ENCODE measurements around the gene FPGS. TPM values are rescaled to one million over a fixed set of nuclear protein-coding genes. Genes with fewer than 3 reads are reported as not detected.

FPGS gene
- total RNA-seq, 1 donor from 2014 or later, result 69.9 TPM

GRCh38 chr9:127808347-127809001 is 5.8 kb downstream of the FPGS start:
- Mint-ChIP-seq H3K27ac (ENCODE audit: unreplicated experiment) (no peak overlapping the region), H3K27me3 (ENCODE audit: low read depth) (no peaks in the 10 kb centered on the region), H3K36me3 (ENCODE audit: low read depth) (peaks cover 5% of the 10 kb centered on the region), H3K4me3 (peak overlapping the region; percentile 41), H3K4me1 (peaks cover 1% of the 10 kb centered on the region), H3K9me3 (no peaks in the 10 kb centered on the region)
- no peak for TF ChIP-seq CTCF (conservative IDR thresholded peaks at IDR 0.05)
- DNase-seq (ENCODE audit: low read depth, low spot score), result no peak

GRCh38 chr9:127809002-127809539 is 6.4 kb downstream of the FPGS start:
- H3K9me3 Mint-ChIP-seq, result no peaks in the 10 kb centered on the region
- H3K36me3 Mint-ChIP-seq (ENCODE audit: low read depth), result peaks cover 5% of the 10 kb centered on the region
- no peak for TF ChIP-seq CTCF (conservative IDR thresholded peaks at IDR 0.05)
- no peaks in the 10 kb centered on the region for H3K27me3 Mint-ChIP-seq (ENCODE audit: low read depth)
- no peak overlapping the region for H3K27ac Mint-ChIP-seq (ENCODE audit: unreplicated experiment)
- no peak for DNase-seq (ENCODE audit: low read depth, low spot score)
- H3K4me3 Mint-ChIP-seq, result peak overlapping the region; percentile 41
- H3K4me1 Mint-ChIP-seq, result peaks cover 7% of the 10 kb centered on the region

- no peak for TF ChIP-seq CTCF (conservative IDR thresholded peaks at IDR 0.05)
- peak overlapping the region; percentile 41 for H3K4me3 Mint-ChIP-seq
- H3K9me3 Mint-ChIP-seq, result no peaks in the 10 kb centered on the region
- DNase-seq (ENCODE audit: low read depth, low spot score), result peak; percentile 29
- no peak overlapping the region for H3K27ac Mint-ChIP-seq (ENCODE audit: unreplicated experiment)
- H3K4me1 Mint-ChIP-seq, result peaks cover 9% of the 10 kb centered on the region
- H3K36me3 Mint-ChIP-seq (ENCODE audit: low read depth), result peaks cover 5% of the 10 kb centered on the region
- no peaks in the 10 kb centered on the region for H3K27me3 Mint-ChIP-seq (ENCODE audit: low read depth)
Measured at GRCh38 chr9:127809540-127810377, 7.1 kb downstream of the FPGS start.

- H3K27me3 Mint-ChIP-seq (ENCODE audit: low read depth), result no peaks in the 10 kb centered on the region
- no peak for DNase-seq (ENCODE audit: low read depth, low spot score)
- H3K9me3 Mint-ChIP-seq, result no peaks in the 10 kb centered on the region
- H3K27ac Mint-ChIP-seq (ENCODE audit: unreplicated experiment), result no peak overlapping the region
- peaks cover 5% of the 10 kb centered on the region for H3K36me3 Mint-ChIP-seq (ENCODE audit: low read depth)
- H3K4me1 Mint-ChIP-seq, result peaks cover 9% of the 10 kb centered on the region
- TF ChIP-seq CTCF (conservative IDR thresholded peaks at IDR 0.05), result no peak
- no peak overlapping the region for H3K4me3 Mint-ChIP-seq
Measured at GRCh38 chr9:127810378-127811187, 7.9 kb downstream of the FPGS start.

- H3K9me3 Mint-ChIP-seq, result no peaks in the 10 kb centered on the region
- no peak for DNase-seq (ENCODE audit: low read depth, low spot score)
- no peaks in the 10 kb centered on the region for H3K27me3 Mint-ChIP-seq (ENCODE audit: low read depth)
- H3K4me1 Mint-ChIP-seq, result peaks cover 9% of the 10 kb centered on the region
- TF ChIP-seq CTCF (conservative IDR thresholded peaks at IDR 0.05), result no peak
- no peak overlapping the region for H3K27ac Mint-ChIP-seq (ENCODE audit: unreplicated experiment)
- H3K36me3 Mint-ChIP-seq (ENCODE audit: low read depth), result no peaks in the 10 kb centered on the region
- no peak overlapping the region for H3K4me3 Mint-ChIP-seq
Measured at GRCh38 chr9:127812011-127812410, 9.3 kb downstream of the FPGS start.
